NCI-H774 (cell line): ENCODE data around the gene RPS15A.
"Not testable (repeated sequence)": the region's sequence is repeated elsewhere in the genome, so short reads cannot be mapped to it uniquely, and the experiment has no call there.

Experiments
- DNase-seq: peaks from one replicate; lab custom pipeline; 2025; lab: John Stamatoyannopoulos, UW

RPS15A gene

DNA sequence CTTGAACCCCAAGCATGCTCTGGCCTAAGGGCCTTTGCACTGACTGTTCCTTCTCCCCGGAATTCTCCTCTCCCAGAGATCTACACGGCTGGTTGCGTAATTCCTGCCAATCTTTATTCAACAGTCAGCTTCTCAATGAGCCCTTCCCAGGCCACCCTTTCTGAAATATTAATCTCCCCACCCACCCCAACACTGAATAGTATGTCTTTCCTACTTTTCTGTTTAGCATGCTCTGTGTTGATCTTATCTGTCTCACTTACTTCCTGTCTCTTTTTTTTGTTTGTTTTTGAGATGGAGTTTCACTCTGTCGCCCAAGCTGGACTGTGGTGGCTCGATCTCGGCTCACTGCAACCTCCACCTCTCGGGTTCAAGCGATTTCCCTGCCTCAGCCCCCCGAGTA, 33.5 kb downstream of the RPS15A start:
- not testable (repeated sequence) for DNase-seq

DNA sequence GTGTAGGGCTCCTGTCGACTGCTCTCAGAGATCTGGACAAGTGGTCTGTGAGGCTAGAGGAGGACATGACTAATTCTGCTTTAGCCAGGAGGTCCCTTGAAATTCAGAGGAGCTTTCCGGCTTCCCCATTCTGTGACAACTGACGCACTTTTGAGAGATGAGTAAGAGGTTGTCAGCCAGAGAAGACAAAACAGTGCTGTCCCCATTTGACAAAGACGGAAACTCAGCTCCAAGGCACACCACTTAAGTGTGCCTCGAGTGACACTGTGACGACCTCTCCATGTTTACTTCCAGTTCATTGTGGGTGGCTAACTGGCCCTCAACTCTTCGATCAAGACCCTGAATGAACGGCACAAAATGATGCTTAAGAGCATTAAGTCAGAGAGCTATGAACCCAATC, 47.3 kb downstream of the RPS15A start:
- not testable (repeated sequence) for DNase-seq

DNA sequence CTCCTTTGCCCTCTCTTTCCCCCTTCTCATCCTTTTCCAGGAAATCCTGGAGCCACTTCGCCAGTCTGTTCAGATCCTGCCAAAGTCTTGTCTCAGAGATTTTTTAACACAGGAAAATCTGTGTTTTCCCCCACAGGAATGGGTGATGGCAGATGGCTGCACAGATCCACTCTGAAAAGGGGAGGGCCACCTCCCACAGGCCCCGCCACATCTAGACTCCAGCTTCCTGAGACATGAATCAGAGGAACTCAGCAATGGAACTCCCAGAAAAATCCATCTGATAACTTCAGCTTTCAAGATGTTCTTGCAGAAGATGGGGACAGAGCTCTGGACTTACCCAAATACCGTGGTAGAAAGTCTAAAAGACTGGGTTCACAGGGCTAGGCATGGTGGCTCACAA, 50.1 kb downstream of the RPS15A start:
- DNase-seq, result not testable (repeated sequence)

DNA sequence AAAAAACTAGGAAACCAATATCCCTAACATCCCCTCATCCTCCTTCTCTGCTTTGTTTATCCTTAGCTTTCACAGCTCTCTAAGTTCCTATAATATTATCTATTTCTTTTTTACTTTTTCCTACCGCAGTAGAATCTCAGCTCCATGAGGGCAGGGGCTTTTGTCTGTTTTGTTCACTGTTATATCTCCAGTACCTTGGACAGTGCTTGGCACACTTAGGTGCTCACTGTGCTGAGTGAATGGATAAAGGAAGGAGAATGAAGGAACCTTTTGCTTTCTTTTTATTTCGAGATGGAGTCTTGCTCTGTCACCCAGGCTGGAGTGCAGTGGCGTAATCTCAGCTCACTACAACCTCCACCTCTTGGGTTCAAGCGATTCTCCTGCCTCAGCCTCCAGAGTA, 51.4 kb downstream of the RPS15A start:
- not testable (repeated sequence) for DNase-seq

DNA sequence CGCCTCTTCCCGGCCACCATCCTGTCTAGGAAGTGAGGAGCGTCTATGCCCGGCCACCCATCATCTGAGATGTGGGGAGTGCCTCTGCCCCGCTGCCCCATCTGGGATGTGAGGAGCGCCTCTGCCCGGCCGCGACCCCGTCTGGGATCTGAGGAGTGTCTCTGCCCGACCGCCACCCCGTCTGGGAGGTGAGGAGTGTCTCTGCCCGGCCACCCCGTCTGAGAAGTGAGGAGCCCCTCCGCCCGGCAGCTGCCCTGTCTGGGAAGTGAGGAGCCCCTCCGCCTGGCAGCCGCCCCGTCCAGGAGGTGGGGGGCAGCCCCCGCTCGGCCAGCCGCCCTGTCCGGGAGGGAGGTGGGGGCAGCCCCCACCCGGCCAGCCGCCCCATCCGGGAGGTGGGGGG, 55.9 kb downstream of the RPS15A start:
- DNase-seq, result not testable (repeated sequence)
